GM21528 (cell line): Measurements from ENCODE around the gene RAG1.

Experiments
- ATAC-seq: cut with Tn5 transposase; IDR thresholded peaks from one replicate; pipeline ENCODE4 v1.9.1; 2021; ENCODE audit warnings: mild to moderate bottlenecking, moderate library complexity; ENCODE audit not compliant: unreplicated experiment, low FRiP score

The RAG1 gene

DNA sequence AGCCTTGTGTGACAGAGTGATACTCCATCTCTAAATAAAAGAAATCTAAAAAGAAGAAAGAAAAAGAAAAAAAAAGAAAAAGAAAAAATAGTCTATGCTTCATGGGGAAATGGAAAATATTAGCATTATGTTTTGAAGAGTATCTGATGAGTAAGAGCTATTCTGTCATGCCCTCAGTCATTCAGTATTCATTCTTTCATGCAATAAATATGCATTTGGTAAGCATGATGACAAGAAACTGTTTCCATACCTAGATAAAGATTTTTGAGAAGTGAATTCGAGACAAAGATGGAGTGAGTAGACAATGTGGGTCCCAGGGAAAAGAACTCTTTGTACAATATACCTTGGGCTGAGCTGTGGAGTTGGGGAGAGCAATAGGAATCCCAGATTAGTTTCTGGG, 20.3 kb downstream of the RAG1 start:
- no peak for ATAC-seq

DNA sequence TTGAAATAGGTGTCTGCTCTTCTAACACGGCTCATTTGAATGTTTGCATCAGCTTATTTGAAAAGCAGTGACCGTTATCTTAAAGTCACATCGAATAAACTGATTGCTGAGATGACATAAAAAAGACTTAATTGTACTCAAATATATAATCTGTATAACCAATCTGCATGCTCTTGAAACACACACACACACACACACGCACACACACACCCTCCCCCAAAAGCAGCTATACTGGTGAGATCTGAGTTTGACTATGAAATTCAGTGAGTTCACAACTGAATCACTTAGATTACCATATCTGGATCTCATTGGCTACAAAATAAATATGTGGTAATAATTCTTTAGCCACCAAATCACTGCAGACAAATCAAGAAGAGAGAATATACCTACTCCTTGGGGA, 22.7 kb downstream of the RAG1 start:
- ATAC-seq, result no peak

DNA sequence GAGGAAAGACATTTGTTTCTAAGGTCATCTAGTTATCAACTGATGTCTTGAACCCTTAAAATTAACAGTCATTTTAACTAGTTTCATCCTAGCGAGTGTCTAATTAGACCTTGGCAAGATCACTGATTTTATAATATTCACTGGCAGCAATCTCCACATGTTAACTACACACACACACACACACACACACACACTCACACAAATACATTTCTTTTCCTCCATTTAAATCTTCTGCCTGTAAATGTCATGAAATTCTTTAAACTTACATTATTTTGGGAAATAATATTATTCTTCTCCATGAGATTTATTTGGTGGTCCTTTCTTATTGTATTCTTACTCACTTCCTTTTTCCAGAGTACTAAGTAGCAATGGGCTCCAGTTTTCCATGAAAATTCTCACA, 23.6 kb downstream of the RAG1 start:
- no peak for ATAC-seq

DNA sequence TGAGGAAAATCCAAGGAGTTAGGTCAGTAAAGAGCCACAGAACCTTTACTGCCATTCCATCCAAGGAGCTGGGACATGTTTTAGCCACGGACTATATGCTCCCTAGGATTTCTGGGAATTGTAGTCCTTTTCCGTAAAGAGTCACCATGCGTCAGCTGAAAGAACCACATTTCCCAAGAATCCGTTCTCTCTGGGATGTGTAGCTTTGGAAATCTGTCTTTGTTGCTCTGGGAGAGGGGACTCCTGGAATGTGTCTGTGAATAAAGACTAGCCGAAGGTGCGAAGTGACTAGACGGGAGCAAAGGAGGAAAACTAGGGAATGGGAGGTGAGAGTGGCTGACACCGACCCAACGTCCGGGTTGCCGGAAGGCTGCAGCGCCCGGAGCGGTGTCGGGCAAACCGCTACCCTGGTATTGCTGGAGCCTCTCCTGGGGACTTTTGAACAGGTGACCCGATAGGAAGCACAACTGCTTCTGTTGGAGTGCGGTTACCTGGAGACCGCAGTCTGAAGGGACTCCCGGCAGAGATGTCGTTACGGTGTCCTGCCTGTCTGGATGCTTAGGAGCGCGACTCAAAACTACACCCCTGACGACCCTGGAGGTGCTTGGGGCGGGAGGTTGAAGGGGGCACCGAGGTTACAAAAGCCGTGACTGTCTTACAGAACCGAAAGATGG, 26.6 kb downstream of the RAG1 start, which contains the start of gene IFTAP:
TSS of gene IFTAP (plus strand) at position 187 of the 674 bp plus-strand sequence. CDS start 15,602 bp downstream, outside the sequence.
- ATAC-seq, result no peak

DNA sequence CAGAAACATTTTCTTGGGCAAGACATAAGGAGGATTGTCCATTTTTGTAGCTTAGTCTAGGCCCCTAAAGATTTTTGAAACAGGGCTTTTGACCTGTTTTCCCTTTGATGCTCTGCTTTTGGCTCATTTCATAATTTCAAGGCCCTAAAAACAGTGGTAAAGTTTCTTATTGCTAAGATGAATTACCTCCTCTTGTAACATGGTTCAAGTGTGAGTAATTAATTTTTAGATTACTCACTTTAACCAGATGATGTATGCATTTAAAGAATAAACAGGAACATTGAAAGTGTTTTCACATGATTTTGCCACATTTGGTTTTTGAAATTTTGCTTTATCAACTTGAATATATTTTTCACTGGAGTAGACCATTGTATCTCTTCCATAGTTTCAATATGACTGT, 29.1 kb downstream of the RAG1 start:
- ATAC-seq, result no peak

DNA sequence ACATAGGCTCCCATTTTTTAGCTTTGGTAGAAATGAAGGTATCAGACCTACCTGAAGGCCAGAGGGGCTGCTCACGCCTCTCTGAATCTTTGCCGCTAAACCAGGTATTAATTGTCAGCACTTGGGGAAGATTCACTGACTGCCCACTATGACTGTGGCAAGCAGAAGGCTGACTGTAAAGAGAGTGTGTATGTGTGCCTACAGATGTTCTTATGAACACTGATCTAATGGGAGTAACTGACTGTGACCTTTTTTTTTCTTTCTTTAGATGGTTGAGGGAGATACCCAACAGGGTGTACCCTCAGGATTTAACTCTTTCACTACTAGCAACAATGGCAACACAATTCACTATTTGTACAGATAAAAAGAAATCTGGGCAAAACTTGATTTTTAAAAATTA, 30.2 kb downstream of the RAG1 start, which contains the start of gene RAG2:
TSS of gene RAG2 (minus strand) at position 186 of the 400 bp plus-strand sequence. CDS start 4,068 bp downstream, outside the sequence.
- no peak for ATAC-seq

DNA sequence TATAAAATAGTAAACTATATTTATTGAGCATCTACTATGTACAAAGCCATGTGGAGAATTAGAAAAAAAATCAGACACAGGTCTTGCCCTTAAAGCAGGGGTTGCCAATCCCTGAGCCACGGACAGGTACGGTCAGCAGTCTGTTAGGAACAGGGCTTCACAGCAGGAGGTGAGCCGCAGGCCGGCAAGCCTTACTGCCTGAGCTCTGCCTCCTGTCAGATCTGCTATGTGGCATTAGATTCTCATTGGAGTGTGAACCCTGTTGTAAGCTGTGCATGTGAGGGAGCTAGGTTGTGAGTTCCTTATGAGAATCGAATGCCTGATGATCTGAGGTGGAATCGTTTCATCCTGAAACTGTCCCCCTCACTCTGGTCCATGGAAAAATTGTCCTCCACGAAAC, 32.4 kb downstream of the RAG1 start:
- no peak for ATAC-seq

DNA sequence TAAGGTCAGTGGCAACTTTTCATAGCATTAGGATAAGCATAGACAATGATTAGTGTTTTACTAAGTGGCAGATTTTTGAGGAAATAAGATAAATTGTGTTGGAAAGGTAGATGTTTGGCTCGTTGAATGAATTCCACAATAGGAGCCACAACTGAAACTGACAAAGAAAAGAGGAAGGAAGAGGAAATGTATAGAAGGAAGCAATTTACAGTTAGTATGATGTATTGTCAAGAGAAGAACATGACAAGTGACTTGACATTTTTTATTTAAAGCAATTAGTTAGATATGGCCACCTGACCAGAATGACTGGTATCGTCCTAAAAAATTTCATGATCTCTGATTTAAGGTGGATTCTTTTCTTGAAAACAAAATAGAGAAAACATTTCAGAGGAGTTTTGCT, 33.3 kb downstream of the RAG1 start:
- no peak for ATAC-seq

DNA sequence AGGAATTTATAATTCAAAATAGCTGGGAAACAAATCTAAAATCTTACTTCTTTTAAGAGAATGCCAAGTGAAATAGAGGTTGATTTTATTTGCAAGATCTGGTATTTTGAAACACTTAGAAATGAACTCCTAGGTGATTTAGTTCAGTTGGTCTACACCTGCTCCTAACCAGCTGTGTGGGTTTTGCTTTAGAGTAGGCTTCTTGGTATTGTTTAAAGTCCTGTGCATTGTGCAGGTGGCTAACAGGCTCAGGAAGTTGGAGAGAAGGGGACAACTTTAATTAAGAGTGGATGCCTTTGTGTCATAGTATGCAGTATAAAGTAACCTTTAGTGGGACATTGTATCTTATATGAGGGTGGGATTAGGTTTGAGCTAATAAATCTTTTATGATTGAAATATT, 34.3 kb downstream of the RAG1 start:
- ATAC-seq, result no peak

DNA sequence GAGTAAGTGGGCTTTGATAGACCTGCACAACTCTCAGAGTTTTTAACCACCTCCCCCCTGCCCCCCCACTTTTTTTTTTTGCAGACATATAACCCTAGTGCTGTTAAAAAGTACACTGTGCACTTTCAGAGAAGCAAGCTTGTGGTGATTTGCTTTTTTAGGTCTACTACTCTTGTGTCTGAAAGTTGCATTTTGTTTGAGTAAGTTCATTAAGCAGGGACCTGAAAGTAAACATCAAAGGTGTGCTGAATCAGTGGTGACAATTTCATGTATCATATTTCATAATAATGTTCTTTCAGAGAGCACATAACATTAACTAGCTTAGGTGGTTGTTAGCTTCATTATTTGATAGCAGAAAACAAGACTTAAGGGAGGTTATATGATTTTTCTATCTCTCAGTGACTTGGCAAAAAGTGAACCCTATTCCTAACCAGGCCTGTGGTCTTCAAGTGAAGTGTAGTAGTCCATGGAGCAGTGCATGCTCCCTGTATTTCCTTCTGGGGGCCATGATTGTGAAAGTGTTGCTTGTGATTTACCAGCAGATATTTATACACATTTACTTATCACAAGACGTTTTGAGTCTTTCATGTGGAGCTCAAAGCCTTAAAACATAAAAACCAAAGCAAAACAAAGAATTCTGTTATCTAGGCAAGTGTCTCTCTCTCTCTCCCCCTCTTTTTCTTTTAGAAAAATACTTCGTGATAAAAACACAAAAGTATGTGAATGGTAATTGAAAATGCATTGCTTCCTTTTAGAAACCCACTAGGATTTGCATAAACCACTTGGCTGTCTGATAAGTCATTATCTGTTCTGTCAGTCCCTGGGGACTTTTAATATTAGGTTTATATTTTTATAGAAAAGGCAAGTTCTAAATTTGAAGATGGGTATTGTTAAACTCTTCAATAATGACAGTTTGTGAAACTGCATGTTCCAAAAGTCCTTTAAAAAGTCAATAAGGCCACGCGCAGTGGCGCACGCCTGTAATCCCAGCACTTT, 37.7 kb downstream of the RAG1 start:
- no peak for ATAC-seq

DNA sequence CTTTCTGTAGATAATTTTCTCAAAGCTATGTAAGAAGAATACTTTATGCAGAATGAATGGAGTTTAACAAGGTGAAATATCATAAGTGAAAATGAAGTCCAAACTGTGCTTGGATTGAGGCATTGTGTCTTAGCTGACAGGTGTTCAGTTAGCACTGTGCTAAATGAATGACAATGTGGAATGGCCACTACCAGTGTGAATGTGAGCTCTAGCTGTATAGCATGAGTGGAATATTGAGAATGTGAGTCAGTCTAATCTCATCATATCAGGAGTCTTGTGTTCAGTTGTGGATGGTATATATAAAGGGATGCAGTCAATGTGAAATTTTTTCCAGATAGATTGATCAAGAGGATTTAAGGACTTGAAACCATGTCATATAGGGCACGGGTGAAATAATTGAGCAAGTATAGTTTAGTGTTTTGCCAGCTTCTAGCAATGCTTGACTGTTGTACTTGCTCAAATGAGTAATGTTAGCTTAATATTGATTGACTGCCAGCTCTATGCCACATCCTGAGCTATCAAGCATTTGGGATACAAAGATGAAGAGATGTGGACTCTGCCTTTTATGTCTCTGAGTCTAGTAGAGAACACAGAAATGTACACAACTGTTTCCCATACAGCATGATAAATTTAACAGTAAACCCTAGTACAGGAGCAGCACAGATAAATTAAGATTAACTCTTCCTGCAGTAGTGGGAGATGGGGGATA, 40.8 kb downstream of the RAG1 start:
- ATAC-seq, result no peak

DNA sequence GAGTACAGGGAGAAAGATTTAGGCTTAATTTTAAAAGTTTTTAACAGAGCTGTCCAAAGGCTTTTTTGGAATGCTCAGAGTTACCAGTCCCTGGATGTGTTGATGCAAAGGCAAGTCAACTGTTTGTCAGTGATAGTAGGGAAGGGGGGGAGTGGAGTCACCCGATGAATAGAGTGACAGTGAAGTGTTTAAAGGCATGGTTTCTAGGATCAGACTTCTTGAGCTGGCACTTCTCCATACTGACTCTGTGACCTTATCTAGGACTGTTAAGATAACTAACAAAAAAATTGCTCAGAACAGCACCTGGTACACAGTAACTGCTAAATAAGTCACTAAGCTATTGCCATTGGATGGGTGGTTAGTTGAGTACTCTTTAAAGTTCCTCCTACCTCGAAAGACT, 41.6 kb downstream of the RAG1 start:
- ATAC-seq, result no peak

DNA sequence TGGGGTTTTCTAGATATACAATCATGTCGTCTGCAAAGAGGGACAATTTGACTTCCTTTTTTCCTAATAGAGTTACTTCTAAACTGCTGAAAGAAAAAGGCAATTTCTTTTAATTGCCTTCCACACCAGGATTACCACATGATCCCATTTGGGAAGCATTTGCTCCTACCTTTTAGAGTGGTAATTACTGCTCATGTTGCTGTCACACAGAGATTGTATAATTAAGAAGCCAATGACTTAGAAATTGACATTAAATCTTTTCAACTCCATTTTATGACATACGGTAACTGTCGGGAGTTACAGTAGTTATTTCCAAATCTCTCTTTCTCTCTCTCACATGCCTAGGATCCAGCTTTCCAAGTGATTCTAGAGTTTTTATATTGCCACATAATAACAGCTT, 48.0 kb downstream of the RAG1 start:
- no peak for ATAC-seq

DNA sequence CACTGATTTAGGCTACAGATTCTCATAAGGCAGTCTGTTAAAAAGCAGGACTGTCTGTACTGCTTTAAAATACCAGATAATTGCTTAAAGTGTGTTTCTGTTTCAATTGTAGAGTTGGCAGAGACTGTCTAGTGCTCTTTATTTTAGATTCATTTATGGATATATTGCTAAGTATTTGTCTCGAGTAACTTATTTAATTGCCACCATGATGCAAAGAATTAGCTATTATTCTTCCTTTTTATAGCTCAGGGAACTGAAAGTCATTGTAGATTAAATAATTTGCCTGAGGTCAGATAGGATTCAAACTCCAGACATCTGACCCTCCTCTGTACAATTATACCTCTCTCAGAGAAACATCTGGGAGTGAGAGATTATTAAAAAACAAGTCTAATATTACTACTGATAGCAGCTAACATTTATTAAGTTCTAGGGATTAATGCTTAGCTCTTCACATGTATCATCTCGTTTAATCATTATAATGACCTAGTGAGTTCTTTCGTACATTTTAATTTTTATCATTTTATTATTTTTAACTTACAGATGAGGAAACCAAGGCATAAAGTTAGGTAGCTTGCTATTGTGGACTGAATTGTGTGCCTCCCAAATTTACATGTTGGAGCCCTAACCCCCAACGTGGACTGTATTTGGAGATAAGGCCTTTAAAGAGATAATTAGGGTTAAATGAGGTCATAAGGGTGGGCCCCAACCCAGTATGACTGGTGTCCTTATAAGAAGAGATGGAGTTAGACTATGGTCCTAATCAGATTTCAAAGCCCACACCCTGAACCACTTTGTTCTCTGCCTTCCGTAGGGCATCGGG, 49.9 kb downstream of the RAG1 start:
- no peak for ATAC-seq

DNA sequence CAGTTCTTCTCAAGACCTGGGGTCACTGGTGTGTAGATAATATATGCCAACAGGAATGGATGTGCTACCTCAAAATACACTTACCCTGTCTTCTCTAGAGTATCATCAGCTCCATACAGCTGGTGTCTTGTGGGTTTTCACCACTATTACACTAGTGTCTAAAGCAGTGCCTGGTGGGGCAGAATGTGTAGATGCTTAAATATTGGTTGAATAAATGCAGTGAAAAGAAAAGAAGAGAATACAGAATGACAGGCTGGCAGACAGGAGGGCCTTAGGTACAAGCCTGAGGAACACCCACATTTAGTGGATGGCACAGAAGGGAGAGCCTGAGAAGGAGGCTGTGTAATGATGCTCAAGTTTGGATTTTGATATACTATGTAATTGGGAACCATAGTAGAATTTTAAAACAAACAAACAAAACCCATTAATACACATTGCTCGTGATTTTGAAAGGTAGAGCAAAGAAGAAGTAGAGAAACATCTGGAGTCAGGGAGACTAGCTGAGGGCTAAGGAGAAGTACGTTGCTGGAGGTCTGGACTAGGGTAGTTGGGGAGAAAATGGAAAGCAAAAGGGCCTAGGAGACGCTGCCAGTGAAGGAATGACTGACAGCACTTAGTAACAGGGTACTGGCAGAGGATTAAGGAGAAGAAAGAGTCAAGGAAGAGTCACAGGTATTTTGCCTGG, 50.7 kb downstream of the RAG1 start:
- ATAC-seq, result no peak

DNA sequence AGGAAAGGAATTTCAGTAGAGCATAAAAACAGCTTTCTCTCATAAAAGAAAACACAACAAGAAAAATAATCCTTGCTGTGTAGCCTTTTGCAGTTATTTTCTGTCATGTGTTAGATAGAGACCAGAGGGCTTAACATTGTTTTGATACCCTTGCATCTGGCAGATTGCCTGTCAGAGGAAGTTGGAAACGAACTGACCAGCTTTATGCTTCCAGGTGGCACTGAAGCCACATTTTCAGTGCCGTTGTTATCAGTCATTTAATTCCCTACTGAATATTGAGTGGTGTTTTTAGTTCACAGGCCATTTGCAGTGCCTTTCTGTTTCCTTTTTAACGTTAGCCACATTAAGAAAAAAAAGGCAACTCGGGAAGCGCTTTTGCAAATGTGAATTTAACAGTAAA, 51.7 kb downstream of the RAG1 start:
- no peak for ATAC-seq

DNA sequence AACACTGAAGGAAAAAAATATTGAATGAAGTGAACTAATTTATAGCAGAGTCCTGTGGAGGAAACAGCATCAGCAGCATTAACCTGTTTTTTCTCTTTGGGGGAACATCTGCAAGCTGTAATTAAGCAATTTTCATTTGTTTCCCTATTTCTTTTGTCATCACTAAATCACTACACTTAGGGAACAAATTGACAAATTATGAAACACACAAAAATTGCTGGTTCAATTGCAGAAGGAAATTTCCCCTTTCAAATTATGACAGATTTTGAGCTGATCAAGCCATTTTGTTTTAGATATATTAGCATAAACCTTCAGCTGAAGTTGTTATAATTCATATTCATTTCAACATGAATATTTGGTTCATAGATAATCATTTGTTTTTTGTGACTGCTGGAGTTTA, 52.4 kb downstream of the RAG1 start:
- no peak for ATAC-seq

DNA sequence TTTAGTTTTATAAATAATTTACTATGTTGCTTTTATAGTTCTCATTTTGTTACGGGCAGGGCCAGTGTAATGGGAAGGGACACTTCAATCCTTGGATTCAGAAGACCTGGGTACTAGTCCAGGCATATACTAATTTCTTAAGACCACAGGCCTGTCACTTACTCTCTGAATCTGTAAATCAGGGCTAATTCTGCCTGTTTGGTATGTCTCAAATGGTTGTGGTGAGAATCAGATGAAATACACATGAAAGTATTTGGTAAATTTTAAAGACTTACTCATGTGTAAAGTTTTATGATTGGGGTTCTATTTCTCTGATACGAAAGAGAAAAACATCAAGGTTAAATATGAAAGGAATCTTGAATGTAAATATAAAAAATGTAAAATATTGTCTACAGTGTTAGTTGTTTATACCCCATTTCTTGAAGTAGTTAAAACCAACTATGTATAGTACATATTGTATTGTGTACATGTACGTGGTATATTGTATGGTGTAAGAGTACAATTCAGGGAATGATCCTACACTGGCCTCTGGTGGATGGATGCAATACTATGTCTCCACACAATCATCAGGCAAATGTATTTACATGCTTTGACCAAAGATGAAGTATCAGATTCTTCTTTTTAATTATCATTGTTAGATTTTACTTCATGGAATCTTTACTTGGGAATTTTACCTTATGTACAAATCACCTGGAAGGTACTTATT, 54.8 kb downstream of the RAG1 start:
- ATAC-seq, result no peak

DNA sequence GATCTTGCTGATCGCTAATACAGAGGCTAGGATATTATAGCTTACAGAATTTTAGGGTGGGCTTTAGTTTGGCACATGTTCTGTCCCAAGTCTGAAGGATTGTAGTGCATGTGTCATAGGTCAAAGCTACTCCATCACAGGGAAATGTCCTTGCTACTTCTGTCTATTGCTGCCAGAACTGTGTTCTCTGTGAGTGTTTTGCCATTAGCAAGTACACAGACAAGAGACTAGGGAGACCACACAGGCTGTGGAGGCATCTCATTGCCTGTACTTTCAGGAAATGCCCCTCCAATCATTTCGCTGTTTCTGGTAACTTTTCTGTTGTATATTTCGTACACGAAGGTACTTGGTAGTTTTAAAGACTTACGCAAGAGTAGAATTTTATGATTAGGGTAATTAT, 55.7 kb downstream of the RAG1 start:
- no peak for ATAC-seq
